Thyroid gland (tissue), 4 donors: ENCODE measurements around the gene MLYCD.

ENCODE experiments used
- POLR2A ChIP-seq, 2 donors: fragments of 450-650 bp; IDR thresholded peaks; one replicate each; pipeline ENCODE4 v1.6.1; 2017; ENCODE audit warnings: antibody characterized with exemption in 2 of 2, mild to moderate bottlenecking in 2 of 2, moderate library complexity in 1 of 2
- TF ChIP-seq, protein P1 (sequence below), 6 experiments: fragments of 200-600 bp in 3 of 6; fragments of 450-650 bp in 3 of 6; sonication (generic) in 3 of 6; IDR thresholded peaks; one replicate each; pipeline ENCODE4 v1.5.1; 2016 to 2019; ENCODE audit warnings: antibody characterized with exemption in 6 of 6, mild to moderate bottlenecking in 2 of 6, inconsistent platforms in 1 of 6, moderate library complexity in 1 of 6

DNA sequence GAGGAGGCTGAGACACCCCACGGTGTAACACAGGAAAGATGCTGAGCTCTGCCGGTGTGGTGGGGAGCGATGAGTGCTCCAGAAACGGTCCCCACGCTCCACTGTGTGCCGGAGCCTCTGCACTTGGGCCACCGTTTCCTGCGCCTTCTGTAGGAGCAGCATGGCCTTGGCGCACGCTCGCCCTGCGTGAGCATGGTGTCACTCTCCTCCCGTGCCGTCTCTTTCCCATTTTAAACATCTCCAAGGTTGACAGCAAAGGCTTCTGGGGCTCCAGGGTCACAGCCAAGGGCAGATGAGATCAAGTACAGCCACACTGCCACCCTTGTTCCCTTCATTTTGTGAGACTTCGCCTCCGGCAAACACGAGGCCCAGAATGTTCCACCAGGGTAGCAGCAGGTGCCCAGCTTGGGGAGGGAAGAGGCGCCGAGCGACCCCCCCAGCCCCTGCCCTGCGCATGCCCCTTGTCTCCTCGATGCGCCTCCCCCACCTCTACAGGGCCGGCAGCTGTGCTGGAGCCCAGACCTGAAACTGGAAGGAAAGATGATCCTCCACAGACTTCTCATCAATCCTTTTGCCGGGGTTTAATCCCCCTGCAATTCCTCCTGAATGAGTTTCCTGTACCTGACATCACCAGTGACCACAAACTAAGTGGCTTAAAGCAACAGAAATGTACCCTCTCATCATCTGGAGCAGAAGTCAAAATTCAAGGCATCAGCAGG lies 34.2 kb downstream of the MLYCD start:
- TF ChIP-seq, protein P1, sequence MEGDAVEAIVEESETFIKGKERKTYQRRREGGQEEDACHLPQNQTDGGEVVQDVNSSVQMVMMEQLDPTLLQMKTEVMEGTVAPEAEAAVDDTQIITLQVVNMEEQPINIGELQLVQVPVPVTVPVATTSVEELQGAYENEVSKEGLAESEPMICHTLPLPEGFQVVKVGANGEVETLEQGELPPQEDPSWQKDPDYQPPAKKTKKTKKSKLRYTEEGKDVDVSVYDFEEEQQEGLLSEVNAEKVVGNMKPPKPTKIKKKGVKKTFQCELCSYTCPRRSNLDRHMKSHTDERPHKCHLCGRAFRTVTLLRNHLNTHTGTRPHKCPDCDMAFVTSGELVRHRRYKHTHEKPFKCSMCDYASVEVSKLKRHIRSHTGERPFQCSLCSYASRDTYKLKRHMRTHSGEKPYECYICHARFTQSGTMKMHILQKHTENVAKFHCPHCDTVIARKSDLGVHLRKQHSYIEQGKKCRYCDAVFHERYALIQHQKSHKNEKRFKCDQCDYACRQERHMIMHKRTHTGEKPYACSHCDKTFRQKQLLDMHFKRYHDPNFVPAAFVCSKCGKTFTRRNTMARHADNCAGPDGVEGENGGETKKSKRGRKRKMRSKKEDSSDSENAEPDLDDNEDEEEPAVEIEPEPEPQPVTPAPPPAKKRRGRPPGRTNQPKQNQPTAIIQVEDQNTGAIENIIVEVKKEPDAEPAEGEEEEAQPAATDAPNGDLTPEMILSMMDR (IDR thresholded peaks at IDR 0.05), result no peak
- no peak for TF ChIP-seq POLR2A (IDR thresholded peaks at IDR 0.05)
